Trophoblast cell (in vitro differentiated cells and primary cell): ENCODE data around the gene TBL2.
"Not testable (repeated sequence)": the region's sequence is repeated elsewhere in the genome, so short reads cannot be mapped to it uniquely, and the experiment has no call there.

ENCODE experiments used
- DNase-seq, 2 donors: peaks; one replicate each; pipeline ENCODE4 v3.0.0-alpha.2; 2016
- H2AFZ ChIP-seq: 2 replicates; pipeline ENCODE4 v1.6.1; 2013; ENCODE audit warnings: low read length, moderate library complexity, mild to moderate bottlenecking; ENCODE audit not compliant: insufficient read depth, poor library complexity
- H2AK5ac ChIP-seq: 2 replicates; pipeline ENCODE4 v1.6.1; 2013; ENCODE audit warnings: mild to moderate bottlenecking, low read length
- H2BK120ac ChIP-seq: 2 replicates; pipeline ENCODE4 v1.6.1; 2013; ENCODE audit warnings: low read length, mild to moderate bottlenecking, moderate library complexity; ENCODE audit not compliant: insufficient read depth, poor library complexity
- H2BK12ac ChIP-seq: 2 replicates; pipeline ENCODE4 v1.6.1; 2013; ENCODE audit warnings: mild to moderate bottlenecking, low read length, moderate library complexity
- H2BK5ac ChIP-seq: 2 replicates; pipeline ENCODE4 v1.6.1; 2013; ENCODE audit warnings: low read length, low read depth, moderate library complexity, mild to moderate bottlenecking; ENCODE audit not compliant: poor library complexity
- H3K14ac ChIP-seq: 2 replicates; pipeline ENCODE4 v1.6.1; 2013; ENCODE audit warnings: mild to moderate bottlenecking, low read length
- H3K18ac ChIP-seq: 2 replicates; pipeline ENCODE4 v1.6.1; 2013; ENCODE audit warnings: mild to moderate bottlenecking, low read length
- H3K23ac ChIP-seq: 2 replicates; pipeline ENCODE4 v1.6.1; 2013; ENCODE audit warnings: low read length
- H3K27ac ChIP-seq: 2 replicates; pipeline ENCODE4 v1.5.1; 2013; ENCODE audit warnings: low read depth, mild to moderate bottlenecking, inconsistent platforms, low read length, moderate library complexity
- H3K27me3 ChIP-seq: 2 replicates; pipeline ENCODE4 v1.6.1; 2013; ENCODE audit warnings: inconsistent platforms, mild to moderate bottlenecking, low read length, moderate library complexity; ENCODE audit not compliant: insufficient read depth
- H3K36me3 ChIP-seq, 2 experiments: 1 replicate in 1 of 2; 2 replicates in 1 of 2; pipeline ENCODE4 v1.6.1; 2013; ENCODE audit warnings: low read length in 2 of 2, mild to moderate bottlenecking in 2 of 2, moderate library complexity in 1 of 2; ENCODE audit not compliant: insufficient read depth in 2 of 2, control insufficient read depth in 1 of 2
- H3K4ac ChIP-seq: 2 replicates; pipeline ENCODE4 v1.6.1; 2013; ENCODE audit warnings: low read depth, mild to moderate bottlenecking, low read length, moderate library complexity
- H3K4me1 ChIP-seq, 2 experiments: 1 replicate in 1 of 2; 2 replicates in 1 of 2; pipeline ENCODE4 v1.6.1; 2013; ENCODE audit warnings: low read length in 2 of 2, mild to moderate bottlenecking in 2 of 2, moderate library complexity in 1 of 2; ENCODE audit not compliant: insufficient read depth in 2 of 2, control insufficient read depth in 1 of 2
- H3K4me2 ChIP-seq: 2 replicates; pipeline ENCODE4 v1.6.1; 2013; ENCODE audit warnings: inconsistent platforms, mild to moderate bottlenecking, low read length, moderate library complexity
- H3K4me3 ChIP-seq: 2 replicates; pipeline ENCODE4 v1.5.1; 2013; ENCODE audit warnings: mild to moderate bottlenecking, low read depth, low read length, inconsistent platforms
- H3K79me1 ChIP-seq: one replicate; pipeline ENCODE4 v1.6.1; 2013; ENCODE audit warnings: low read length
- H3K79me2 ChIP-seq: 2 replicates; pipeline ENCODE4 v1.6.1; 2013; ENCODE audit warnings: low read length, mild to moderate bottlenecking; ENCODE audit not compliant: control insufficient read depth, insufficient read depth, poor library complexity
- H3K9ac ChIP-seq: 2 replicates; pipeline ENCODE4 v1.6.1; 2013; ENCODE audit warnings: mild to moderate bottlenecking, low read length
- H3K9me3 ChIP-seq: 2 replicates; pipeline ENCODE4 v1.6.1; 2013; ENCODE audit warnings: low read depth, mild to moderate bottlenecking, control low read depth, inconsistent platforms, low read length; ENCODE audit not compliant: insufficient read depth
- H4K12ac ChIP-seq: 2 replicates; pipeline ENCODE4 v1.6.1; 2013; ENCODE audit warnings: low read depth, mild to moderate bottlenecking, low read length, moderate library complexity
- H4K8ac ChIP-seq: 2 replicates; pipeline ENCODE4 v1.6.1; 2013; ENCODE audit warnings: low read depth, mild to moderate bottlenecking, low read length, moderate library complexity
- H4K91ac ChIP-seq: one replicate; pipeline ENCODE4 v1.6.1; 2013; ENCODE audit warnings: low read depth, mild to moderate bottlenecking, low read length, moderate library complexity
- WGBS: extraction: QIAGEN DNeasy Blood & Tissue Kit; methylation state at CpG from one replicate; pipeline ENCODE4 v1.1.7; 2013; ENCODE audit warnings: missing lambda C conversion rate; ENCODE audit not compliant: insufficient read length, insufficient coverage; ENCODE audit errors: extremely low coverage; 5-methylcytosine and 5-hydroxymethylcytosine counted together

Gene TBL2

GRCh38 chr7:73614937-73615336 lies 36.6 kb upstream of the TBL2 start:
- H2BK5ac ChIP-seq, H2BK120ac ChIP-seq, H3K79me2 ChIP-seq, H4K8ac ChIP-seq, H3K9me3 ChIP-seq, H2BK12ac ChIP-seq, H3K9ac ChIP-seq, H3K4me1 ChIP-seq, H4K91ac ChIP-seq, H3K36me3 ChIP-seq, DNase-seq, H3K18ac ChIP-seq, H3K4me3 ChIP-seq, H3K23ac ChIP-seq, H3K27ac ChIP-seq, H3K4ac ChIP-seq, H3K79me1 ChIP-seq, H2AK5ac ChIP-seq, H4K12ac ChIP-seq, H2AFZ ChIP-seq, H3K14ac ChIP-seq, H3K27me3 ChIP-seq, H3K4me2 ChIP-seq: not testable (repeated sequence)
- WGBS, result no CpG with 5 or more reads among the region's 10 CpGs

DNA sequence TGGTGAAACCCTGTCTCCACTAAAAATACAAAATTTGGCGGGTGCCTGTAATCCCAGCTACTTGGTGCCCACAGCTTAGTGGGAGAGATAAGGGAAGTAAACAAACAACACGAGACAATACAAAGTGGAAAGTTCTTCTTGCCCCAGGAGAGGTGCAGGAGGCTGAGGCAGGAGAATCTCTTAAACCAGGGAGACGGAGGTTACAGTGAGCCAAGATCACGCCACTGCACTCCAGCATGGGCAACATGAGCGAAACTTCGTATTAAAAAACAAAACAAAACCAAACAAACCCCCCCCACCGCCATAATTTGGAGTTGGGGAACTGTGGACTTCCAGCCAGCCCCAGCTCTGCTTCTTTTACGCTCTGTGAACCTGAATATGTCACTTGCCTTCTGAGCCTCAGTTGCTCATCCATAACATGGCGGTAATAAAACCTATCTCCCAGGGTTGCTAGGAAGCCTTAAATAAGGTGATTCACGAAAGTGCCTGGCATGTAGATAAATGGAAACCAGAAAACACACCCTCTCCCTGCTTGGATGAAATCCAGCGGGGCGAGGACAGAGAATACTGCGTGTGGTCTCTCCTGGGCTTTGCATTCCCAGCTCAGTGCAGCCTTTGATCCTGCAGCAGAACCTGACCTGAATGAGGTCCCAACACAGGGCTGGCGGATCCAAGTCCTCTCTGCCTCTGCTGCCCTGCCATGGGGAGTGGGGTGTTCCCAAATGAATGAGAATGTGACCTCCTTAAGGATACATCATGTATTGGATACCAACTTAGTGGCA lies 35.8 kb upstream of the TBL2 start:
- no peak overlapping the region for H3K4me2 ChIP-seq
- no CpG with 5 or more reads among the region's 14 CpGs for WGBS

GRCh38 chr7:73612598-73613269 lies 34.4 kb upstream of the TBL2 start:
- H3K36me3 ChIP-seq, result no peaks in the 10 kb centered on the region
- H3K9me3 ChIP-seq, result no peaks in the 10 kb centered on the region
- no peak overlapping the region for H2AK5ac ChIP-seq
- no peak overlapping the region for H2BK12ac ChIP-seq
- no peak overlapping the region for H4K91ac ChIP-seq
- no peak overlapping the region for H3K14ac ChIP-seq
- H3K27ac ChIP-seq, result no peak overlapping the region
- H3K79me2 ChIP-seq, result no peaks in the 10 kb centered on the region
- H3K79me1 ChIP-seq, result peaks cover 2% of the 10 kb centered on the region
- H3K23ac ChIP-seq, result no peak overlapping the region
- H4K12ac ChIP-seq, result no peak overlapping the region
- H2BK120ac ChIP-seq, result no peak overlapping the region
- no CpG with 5 or more reads among the region's 11 CpGs for WGBS
- H3K18ac ChIP-seq, result no peak overlapping the region
- H3K4me2 ChIP-seq, result no peak overlapping the region
- H3K9ac ChIP-seq, result no peak overlapping the region
- H4K8ac ChIP-seq, result no peak overlapping the region
- no peak overlapping the region for H3K4ac ChIP-seq
- H3K4me1 ChIP-seq, result no peaks in the 10 kb centered on the region
- no peak overlapping the region for H2AFZ ChIP-seq
- no peak overlapping the region for H3K4me3 ChIP-seq
- peak; percentile 8 to 57 for DNase-seq
- H2BK5ac ChIP-seq, result no peak overlapping the region
- H3K27me3 ChIP-seq, result no peaks in the 10 kb centered on the region

More for the DNA sequence above, 35.8 kb upstream of the TBL2 start:
- Histone ChIP-seq H3K4me3 (no peak overlapping the region), H2AFZ (no peak overlapping the region), H3K79me2 (no peaks in the 10 kb centered on the region), H3K23ac (no peak overlapping the region), H3K27ac (no peak overlapping the region), H4K91ac (no peak overlapping the region), H4K8ac (no peak overlapping the region), H2BK12ac (no peak overlapping the region), H2AK5ac (no peak overlapping the region), H3K79me1 (no peaks in the 10 kb centered on the region), H2BK120ac (no peak overlapping the region), H3K27me3 (no peaks in the 10 kb centered on the region), H3K18ac (no peak overlapping the region), H4K12ac (no peak overlapping the region), H3K4ac (no peak overlapping the region), H3K9ac (no peak overlapping the region), H2BK5ac (no peak overlapping the region), H3K9me3 (no peaks in the 10 kb centered on the region), H3K36me3 (no peaks in the 10 kb centered on the region), H3K4me1 (no peaks in the 10 kb centered on the region), H3K14ac (no peak overlapping the region)
- DNase-seq, result no peak

DNA sequence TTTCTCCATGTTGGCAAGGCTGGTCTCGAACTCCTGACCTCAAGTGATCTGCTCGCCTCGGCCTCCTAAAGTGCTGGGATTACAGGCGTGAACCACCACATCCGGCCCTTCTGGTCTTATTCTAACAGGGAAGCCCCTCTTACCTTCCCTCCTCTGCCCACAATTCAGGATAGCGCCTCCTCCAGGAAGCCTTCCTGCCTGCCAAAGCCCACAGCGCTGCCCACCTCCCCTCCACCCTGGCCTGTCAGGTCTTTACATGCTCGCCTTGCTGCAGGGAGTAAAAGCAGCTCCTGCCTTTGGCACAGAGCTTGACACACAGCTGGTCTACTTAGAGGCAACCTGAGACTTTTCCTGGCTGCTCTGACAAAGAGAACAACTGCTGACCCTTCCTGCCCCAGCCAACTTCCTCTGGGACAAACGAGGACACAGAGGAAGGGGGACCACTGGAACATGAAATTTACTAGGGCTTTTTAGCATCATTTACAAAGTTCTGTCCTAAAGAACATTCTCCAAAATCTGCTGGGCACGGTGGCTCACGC lies 32.7 kb upstream of the TBL2 start:
- no peak overlapping the region for H2AFZ ChIP-seq
- H2BK12ac ChIP-seq, result no peak overlapping the region
- no peak overlapping the region for H4K91ac ChIP-seq
- H3K4me1 ChIP-seq, result no peaks in the 10 kb centered on the region
- H3K79me2 ChIP-seq, result no peaks in the 10 kb centered on the region
- peaks cover 2% of the 10 kb centered on the region for H3K79me1 ChIP-seq
- H2BK5ac ChIP-seq, result no peak overlapping the region
- H4K8ac ChIP-seq, result no peak overlapping the region
- no peak overlapping the region for H3K4ac ChIP-seq
- H3K9me3 ChIP-seq, result no peaks in the 10 kb centered on the region
- no peak overlapping the region for H2AK5ac ChIP-seq
- H3K27me3 ChIP-seq, result no peaks in the 10 kb centered on the region
- WGBS, result no CpG with 5 or more reads among the region's 11 CpGs
- H2BK120ac ChIP-seq, result no peak overlapping the region
- no peak for DNase-seq
- no peak overlapping the region for H3K23ac ChIP-seq
- H3K14ac ChIP-seq, result no peak overlapping the region
- no peak overlapping the region for H3K4me3 ChIP-seq
- no peak overlapping the region for H3K27ac ChIP-seq
- no peak overlapping the region for H4K12ac ChIP-seq
- H3K18ac ChIP-seq, result no peak overlapping the region
- no peaks in the 10 kb centered on the region for H3K36me3 ChIP-seq
- H3K4me2 ChIP-seq, result no peak overlapping the region
- no peak overlapping the region for H3K9ac ChIP-seq
